ENCODE measurements around the gene CNMD. TPM values are rescaled to one million over a fixed set of nuclear protein-coding genes. Genes with fewer than 3 reads are reported as not detected.
A peak's percentile ranks its signal among the peaks of the same experiment; 100 is the strongest.

Gene CNMD
- total RNA-seq = not detected
- long read RNA-seq = 0 reads

DNA sequence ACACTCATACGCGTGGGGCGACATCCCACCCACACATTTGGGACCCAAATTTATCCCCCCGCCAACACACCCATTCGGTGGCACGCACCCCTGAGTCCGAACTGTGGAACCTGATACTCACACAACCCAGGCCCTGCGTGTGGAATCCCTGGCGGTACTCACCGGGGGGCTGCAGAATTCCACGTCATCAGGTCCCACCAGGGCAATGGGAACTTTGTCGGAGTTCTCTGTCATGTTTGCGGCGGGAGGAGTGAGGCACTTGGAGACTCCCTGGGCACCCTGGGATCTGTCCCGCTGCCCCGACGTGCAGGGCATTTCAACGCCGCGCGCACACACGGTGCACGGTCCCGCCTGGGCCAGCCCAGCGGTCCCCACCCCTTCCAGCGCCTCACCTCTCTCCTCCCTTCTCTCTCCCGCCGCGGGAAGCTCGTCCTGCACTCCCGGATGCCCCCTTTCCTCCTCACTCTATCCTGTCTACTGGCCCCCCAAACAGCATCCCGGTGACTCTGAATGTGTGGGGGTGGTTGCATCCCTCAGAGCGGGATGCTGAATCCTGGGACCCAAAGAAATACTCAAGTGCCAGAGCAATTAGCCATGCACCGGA lies at the start of gene CNMD:
Gene CNMD (minus strand): TSS at position 353 of the 604 bp plus-strand sequence. CDS start 119 bp downstream, at position 234.
- ATAC-seq = peak; percentile 34
- Histone ChIP-seq H3K9me3 (no peaks in the 10 kb centered on the region), H3K27ac (no peak within 1 kb of the TSS), H3K36me3 (no peaks in the 10 kb centered on the region), H3K4me1 (peaks cover 11% of the 10 kb centered on the region), H3K27me3 (peaks cover 43% of the 10 kb centered on the region), H3K4me3 (peak within 1 kb of the TSS; percentile 40)
- TF ChIP-seq, protein P1, sequence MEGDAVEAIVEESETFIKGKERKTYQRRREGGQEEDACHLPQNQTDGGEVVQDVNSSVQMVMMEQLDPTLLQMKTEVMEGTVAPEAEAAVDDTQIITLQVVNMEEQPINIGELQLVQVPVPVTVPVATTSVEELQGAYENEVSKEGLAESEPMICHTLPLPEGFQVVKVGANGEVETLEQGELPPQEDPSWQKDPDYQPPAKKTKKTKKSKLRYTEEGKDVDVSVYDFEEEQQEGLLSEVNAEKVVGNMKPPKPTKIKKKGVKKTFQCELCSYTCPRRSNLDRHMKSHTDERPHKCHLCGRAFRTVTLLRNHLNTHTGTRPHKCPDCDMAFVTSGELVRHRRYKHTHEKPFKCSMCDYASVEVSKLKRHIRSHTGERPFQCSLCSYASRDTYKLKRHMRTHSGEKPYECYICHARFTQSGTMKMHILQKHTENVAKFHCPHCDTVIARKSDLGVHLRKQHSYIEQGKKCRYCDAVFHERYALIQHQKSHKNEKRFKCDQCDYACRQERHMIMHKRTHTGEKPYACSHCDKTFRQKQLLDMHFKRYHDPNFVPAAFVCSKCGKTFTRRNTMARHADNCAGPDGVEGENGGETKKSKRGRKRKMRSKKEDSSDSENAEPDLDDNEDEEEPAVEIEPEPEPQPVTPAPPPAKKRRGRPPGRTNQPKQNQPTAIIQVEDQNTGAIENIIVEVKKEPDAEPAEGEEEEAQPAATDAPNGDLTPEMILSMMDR (IDR thresholded peaks at IDR 0.05) = no peak
- intact Hi-C loops (cut with DNase I) = no loop called here
- no peak for DNase-seq

DNA sequence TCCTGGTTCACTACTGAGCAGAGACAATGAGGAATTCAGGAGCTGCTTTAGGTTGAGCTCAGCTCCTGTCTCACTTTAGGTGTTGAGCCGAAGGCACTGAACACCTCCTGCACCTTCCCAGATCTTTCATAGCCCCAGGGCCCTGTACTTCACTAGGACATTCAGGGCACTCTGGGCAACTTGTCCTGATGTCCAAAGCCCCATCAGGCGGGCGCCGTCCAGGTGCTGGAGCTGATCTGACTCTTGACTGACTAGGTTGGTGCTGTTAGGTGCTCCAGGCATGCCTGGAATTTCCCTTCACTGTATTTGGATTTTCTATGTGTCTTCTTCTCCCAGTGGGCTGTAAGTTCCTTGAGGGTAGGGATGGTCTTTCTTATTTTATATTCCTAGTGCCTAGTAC lies 48.4 kb upstream of the CNMD start:
- DNase-seq = no peak
- H3K27me3 ChIP-seq = no peaks in the 10 kb centered on the region
- intact Hi-C loops (cut with DNase I) = no loop called here
- no peaks in the 10 kb centered on the region for H3K9me3 ChIP-seq
- H3K4me1 ChIP-seq = no peaks in the 10 kb centered on the region
- H3K36me3 ChIP-seq = no peaks in the 10 kb centered on the region
- ATAC-seq = no peak
- no peak overlapping the region for H3K4me3 ChIP-seq
- no peak overlapping the region for H3K27ac ChIP-seq
- TF ChIP-seq, protein P1 (IDR thresholded peaks at IDR 0.05) = no peak

DNA sequence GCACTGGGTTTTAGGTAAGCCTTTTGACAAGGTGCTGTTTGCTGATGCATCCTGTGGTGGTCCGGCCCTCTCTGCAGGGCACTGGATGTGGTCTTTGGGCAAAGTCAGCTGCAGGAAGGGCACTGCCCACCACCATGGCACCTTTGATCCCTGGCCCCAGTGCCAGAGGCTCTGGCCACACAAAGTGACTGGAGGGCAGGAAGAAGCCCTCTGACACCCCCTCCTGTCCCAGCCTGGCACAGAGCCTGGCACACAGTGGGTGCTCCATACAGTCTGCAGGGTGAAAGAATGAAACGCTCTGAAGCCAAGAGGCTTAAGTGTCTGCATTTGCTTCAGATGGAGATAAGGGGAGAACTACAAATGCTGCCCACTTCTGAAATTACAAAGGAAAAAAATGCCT lies 47.6 kb upstream of the CNMD start:
- Histone ChIP-seq H3K4me3 (no peak overlapping the region), H3K4me1 (no peaks in the 10 kb centered on the region), H3K27me3 (no peaks in the 10 kb centered on the region), H3K27ac (no peak overlapping the region), H3K36me3 (no peaks in the 10 kb centered on the region), H3K9me3 (no peaks in the 10 kb centered on the region)
- intact Hi-C loops (cut with DNase I) = no loop called here
- DNase-seq (no peak), ATAC-seq (no peak)
- TF ChIP-seq, protein P1 (IDR thresholded peaks at IDR 0.05) = no peak

DNA sequence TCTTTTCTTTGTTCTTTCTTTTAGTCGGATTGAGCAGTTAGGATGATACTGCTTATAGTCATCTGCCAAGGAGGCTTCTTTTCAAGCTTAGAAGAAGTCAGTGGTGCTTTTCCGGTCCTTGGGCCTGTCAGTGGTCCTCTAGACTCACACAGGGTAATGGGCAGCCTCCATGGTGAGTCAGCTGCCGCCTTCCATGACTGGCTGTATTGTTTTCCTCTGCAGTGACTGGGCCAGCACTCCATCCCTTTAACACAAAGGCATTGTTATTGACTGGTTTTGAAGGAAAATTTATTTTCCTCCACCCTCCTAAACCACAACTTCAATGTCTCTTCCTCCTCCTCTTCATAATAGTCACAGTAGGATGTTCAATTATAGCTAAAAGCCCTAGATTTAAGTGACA lies 47.1 kb upstream of the CNMD start:
- TF ChIP-seq, protein P1 (IDR thresholded peaks at IDR 0.05) = no peak
- intact Hi-C loops (cut with DNase I) = no loop called here
- no peak overlapping the region for H3K27ac ChIP-seq
- no peaks in the 10 kb centered on the region for H3K27me3 ChIP-seq
- H3K36me3 ChIP-seq = no peaks in the 10 kb centered on the region
- ATAC-seq (no peak), DNase-seq (no peak)
- no peak overlapping the region for H3K4me3 ChIP-seq
- no peaks in the 10 kb centered on the region for H3K9me3 ChIP-seq
- no peaks in the 10 kb centered on the region for H3K4me1 ChIP-seq

- DNase-seq (no peak), ATAC-seq (no peak)
- Histone ChIP-seq H3K4me3 (no peak overlapping the region), H3K4me1 (no peaks in the 10 kb centered on the region), H3K27ac (no peak overlapping the region), H3K9me3 (no peaks in the 10 kb centered on the region), H3K36me3 (no peaks in the 10 kb centered on the region), H3K27me3 (no peaks in the 10 kb centered on the region)
- intact Hi-C loops (cut with DNase I) = no loop called here
- TF ChIP-seq, protein P1 (IDR thresholded peaks at IDR 0.05) = no peak
Observed at GRCh38 chr13:52785739-52786138, 46.1 kb upstream of the CNMD start.
